Body of pancreas (tissue), 4 donors: ENCODE measurements around the gene CREB3L1.

Experiments used
- CTCF ChIP-seq, 7 experiments: fragments of 450-650 bp in 4 of 7; fragments of 200-600 bp in 3 of 7; sonication (generic) in 3 of 7; IDR thresholded peaks; one replicate each; pipeline ENCODE4 v1.5.1; 2016 to 2019; ENCODE audit warnings: antibody characterized with exemption in 7 of 7
- POLR2A ChIP-seq, 3 donors: fragments of 450-650 bp; IDR thresholded peaks; one replicate each; pipeline ENCODE4 v1.6.1; 2016; ENCODE audit warnings: antibody characterized with exemption in 3 of 3, mild to moderate bottlenecking in 2 of 3

GRCh38 chr11:46351148-46351547 is 73.7 kb downstream of the CREB3L1 start:
- no peak for TF ChIP-seq CTCF (IDR thresholded peaks at IDR 0.05)
- no peak for TF ChIP-seq POLR2A (IDR thresholded peaks at IDR 0.05)
